Lung microvascular endothelial cell (primary cell): ENCODE results near the gene MCFD2. TPM values are rescaled to one million over a fixed set of nuclear protein-coding genes. Genes with fewer than 3 reads are reported as not detected.

Experiments
- DNase-seq, 2 donors: peaks; one replicate each; pipeline versions ENCODE4 v3.0.0 to v3.0.0-alpha.2; 2010; ENCODE audit warnings: low read depth in 2 of 2
- total RNA-seq: library from RNA; depleted of rRNA; stranded (reverse); fragments of >200 nt; gene quantifications from 2 replicates; pipeline ENCODE4 v1.2.1, GENCODE V29; 2014

The MCFD2 gene
- total RNA-seq, 1 donor from 2014 or later, result 185 TPM

GRCh38 chr2:46939626-46940359, 24.2 kb upstream of the MCFD2 start:
- DNase-seq, result no peak

DNA sequence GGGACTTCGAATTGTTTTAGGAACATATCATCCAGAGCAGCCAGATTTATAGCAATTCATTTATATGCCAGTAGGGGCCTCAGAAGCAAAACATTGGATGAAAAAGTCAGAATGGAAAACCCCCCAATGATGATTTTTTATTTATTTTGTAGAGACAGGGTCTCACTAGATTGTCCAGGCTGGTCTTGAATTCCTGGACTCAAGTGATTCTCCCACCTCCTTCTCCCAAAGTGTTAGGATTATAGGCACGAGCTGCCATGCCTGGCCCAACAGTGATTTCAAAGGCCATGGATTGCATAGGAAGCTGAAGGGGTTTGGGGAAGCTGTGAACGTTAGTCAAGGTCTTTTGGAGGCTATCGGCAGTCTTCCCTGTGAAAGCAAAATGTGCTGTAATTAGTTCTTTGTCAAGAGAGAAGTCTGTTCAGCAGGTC, 21.9 kb upstream of the MCFD2 start:
- peak in 1 of 2 donors; percentile 33 for DNase-seq

DNA sequence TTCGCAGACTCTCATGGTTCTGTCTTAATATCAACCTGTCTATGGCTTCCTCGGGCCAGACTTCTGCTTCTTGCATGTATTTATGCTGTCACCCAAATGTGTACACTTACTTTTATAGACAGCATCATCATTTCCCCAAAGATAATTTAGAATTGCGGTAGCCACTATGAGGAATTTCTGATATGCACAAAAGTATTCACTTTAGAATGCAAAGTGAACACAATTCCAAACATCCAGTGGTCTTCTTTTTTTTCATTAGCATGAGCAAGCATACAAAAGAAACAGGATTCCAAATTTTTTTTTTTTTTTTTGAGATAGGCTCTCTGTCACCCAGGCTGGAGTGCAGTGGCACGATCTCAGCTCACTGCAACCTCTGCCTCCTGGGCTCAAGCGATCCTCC, 21.0 kb upstream of the MCFD2 start:
- DNase-seq, result no peak

DNA sequence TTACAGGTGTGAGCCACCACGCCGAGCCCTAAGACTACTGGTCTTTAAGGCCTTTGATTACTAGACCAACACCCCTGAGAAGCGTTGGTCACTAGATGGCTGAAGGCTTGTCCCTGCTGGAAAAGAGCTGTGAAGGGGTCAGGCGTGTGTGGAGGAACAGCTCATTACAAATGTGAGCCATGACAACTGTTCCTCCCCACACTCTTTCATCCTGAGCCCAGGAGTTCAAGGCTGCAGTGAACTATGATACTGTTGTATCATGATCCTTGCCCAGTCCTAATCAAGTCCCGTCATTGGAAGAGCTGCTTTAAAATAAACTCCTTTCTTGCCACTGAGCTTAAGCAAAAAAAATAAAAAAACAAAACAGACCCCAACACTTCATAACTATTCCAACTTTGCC, 19.5 kb upstream of the MCFD2 start:
- no peak for DNase-seq

DNA sequence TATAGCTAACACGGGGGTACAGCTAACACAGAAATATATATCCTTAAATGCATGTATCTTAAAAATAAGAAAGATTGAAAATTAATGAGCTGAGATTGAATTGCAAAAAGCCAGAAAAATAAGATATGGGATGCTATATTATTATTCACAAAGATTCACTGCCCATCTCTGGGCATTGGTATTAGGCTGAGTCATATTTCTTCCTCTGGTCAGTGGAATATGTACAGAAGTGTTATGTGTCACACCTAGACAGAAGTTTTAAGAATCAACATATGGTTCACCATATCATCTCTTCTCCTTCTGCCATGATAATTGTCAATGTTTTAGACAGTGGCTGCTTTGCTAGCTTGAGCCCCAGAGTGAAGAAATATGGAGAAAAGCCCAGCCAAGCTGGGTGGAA, 14.0 kb upstream of the MCFD2 start:
- DNase-seq, result peak in 1 of 2 donors; percentile 28

DNA sequence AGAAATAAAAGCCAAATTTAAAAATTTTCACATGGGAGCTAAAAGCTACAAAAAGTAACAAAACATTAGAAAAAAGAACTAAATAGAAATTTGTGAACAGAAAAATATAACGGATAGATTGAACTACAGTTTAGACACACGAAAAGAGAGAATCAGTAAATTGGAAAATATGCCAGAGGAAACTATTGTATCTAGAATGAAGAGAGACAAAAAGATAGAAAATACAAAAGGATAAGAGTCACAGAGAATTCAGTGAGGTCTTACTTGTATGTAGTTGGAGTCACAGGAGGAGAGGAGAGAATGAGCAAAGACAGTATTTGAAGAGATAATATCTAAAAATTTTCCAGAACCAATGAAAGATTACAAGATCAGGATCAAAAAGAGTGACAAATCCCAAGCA, 11.3 kb upstream of the MCFD2 start:
- DNase-seq, result no peak

- no peak for DNase-seq
Observed at GRCh38 chr2:46925474-46926351, 10.1 kb upstream of the MCFD2 start.

DNA sequence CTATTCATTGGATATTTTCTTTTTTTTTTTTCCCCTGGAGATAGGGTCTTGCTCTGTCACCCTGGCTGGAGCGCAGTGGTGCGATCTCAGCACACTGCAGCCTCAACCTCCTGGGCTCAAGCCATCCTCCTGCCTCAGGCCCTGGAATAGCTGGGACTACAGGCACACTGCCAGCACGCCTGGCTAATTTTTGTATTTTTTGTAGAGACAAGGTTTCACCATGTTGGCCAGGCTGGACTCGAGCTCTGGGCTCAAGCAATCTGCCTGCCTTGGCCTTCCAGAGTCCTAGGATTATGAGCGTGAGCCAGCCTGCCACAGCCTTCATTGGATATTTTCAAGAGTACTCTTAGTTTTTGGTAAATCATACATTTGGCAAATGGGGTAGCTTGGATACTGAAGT, 9.0 kb upstream of the MCFD2 start:
- DNase-seq, result no peak

- no peak for DNase-seq
Observed at GRCh38 chr2:46924038-46924437, 8.4 kb upstream of the MCFD2 start.

GRCh38 chr2:46923041-46923528, 7.5 kb upstream of the MCFD2 start:
- DNase-seq, result peak in 1 of 2 donors; percentile 11

GRCh38 chr2:46922606-46923005, 7.0 kb upstream of the MCFD2 start:
- no peak for DNase-seq

DNA sequence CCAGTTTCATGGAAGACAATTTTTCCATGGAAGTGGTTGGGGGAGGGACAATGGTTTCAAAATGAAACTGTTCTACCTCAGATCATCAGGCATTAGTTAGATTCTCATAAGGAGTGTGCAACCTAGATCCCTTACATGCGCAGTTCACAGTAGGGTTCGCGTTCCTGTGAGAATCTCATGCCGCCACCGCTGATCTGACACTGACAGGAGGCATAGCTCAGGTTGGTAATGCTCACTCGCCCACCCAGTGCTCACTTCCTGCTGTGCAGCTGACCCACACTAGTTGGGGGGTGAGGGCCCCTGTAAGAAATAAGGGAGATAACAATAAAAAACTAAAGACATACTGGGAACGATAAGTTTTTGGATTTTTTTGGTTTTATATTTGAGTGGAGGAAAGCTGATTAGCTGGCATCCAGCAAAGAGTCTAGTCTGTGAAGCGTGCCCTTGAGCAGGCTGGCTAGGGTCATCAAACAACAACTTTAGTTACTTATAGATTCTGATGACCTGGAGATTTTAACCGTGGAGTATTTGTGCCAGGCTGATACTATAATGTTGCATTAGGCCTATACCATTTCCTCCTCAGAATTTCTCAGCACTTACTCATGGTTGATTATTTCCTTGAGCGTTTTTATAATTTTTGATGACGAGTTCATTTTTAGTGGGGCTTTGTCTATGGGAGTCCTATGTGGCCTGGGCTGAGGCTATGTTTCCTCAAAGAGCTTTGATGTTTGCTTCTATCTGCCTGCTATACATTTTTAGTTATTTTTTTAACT, 6.3 kb upstream of the MCFD2 start:
- DNase-seq, result peak in 1 of 2 donors; percentile 53

DNA sequence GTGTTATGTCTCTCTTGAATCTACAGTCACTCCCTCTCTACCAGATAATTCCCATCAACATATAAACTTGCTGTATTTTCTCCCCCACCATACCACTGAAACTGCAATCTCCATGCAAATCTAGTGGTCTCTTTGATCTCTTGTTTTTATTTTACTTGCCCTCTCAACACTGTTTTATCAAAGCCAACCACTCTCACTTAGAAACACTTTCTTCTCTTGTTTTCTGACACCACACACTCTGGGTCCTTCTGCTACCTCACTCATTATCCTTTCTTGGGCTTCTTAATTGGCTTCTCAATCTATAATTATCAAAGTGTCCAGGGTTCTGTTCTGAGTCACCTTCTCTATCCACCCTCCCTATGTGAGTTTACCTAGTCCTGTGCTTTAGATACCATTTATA, 2.0 kb upstream of the MCFD2 start:
- no peak for DNase-seq

DNA sequence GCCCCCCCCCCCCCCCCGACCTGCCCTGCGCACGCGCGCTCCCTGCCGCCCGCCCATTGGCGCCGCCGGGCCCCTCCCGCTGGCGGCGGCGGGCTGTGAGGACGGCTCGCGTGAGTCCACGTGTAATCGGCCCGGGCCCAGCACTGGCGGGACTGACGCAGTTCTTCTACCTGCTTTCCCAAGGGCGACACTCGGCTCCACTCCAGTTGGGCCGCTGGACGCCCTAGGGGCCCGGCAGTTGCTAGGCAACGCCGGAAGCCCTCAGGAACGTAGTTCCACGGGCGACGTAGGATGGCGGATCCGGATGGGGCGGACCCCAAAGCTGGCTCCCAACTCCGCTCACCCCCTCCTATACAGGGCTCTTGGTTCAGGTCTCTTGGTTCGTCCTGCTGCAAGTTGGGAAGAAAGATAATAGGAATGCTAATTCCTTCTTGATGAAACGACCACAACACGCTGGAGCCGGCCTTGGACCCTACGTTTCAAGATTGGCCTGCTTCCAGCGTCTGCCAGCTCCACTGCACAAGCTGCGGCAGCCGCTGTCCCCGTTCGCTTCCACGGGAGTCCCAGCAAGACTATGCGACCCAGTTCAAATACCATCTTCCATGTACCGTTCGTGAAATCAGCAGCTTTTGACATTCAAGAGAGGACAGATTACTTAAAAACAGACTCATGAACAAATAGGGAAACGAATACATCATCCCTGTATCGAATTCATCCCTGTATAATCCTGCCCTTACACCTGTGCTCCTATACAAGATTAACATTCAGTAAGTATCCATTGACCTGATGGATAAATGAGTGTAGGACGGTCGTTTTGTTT, 415 bp upstream of the MCFD2 start:
- peak; percentile 81 to 95 for DNase-seq

DNA sequence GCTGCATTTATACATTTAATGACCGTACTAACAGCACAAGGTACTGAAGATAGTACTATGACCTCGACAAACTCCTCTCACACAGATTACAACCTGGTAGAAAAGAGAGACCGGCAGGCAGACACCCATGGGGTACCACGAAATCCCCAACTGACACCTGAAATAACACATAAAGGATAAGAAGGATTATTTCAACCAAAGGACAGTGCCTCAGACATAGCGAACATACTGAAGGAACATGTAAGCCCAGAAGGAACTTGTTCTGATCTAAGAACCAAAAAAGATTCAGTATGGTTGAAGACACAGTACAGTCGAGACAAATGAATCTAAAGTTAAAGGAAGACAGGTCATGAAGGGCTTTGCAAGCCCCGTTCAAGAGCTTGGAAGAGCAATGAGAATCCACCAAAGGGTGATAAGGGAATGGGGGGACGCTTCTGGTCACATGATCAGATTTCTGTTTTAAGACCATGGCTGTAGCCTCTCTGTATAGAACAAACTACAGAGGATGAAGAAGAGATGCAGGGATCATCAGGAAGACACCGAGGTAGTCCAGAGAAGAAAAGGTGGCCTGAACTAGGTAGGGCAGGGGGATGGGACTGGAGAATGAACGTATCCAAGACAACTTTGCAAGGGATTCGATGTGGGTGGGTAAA, 902 bp downstream of the MCFD2 start:
- DNase-seq, result peak; percentile 13 to 35

GRCh38 chr2:46913471-46914381, 1.9 kb downstream of the MCFD2 start:
- DNase-seq, result peak; percentile 76 to 84

- peak; percentile 49 to 84 for DNase-seq
Observed at GRCh38 chr2:46909771-46910419, 5.7 kb downstream of the MCFD2 start.

- DNase-seq, result no peak
Observed at GRCh38 chr2:46909150-46909549, 6.5 kb downstream of the MCFD2 start.
